NK-92 (cell line): Measurements from ENCODE around the gene HAVCR1.

ENCODE experiments used
- DNase-seq: peaks from one replicate; lab custom pipeline; 2025; ENCODE audit not compliant: unreplicated experiment; lab: John Stamatoyannopoulos, UW

HAVCR1 gene

GRCh38 chr5:157004893-157005551 is 53.9 kb downstream of the HAVCR1 start:
- DNase-seq, result no peak

- no peak for DNase-seq
Observed at GRCh38 chr5:156991714-156992113, 67.2 kb downstream of the HAVCR1 start.

GRCh38 chr5:156984064-156984463 is 74.9 kb downstream of the HAVCR1 start:
- DNase-seq, result no peak

GRCh38 chr5:156981481-156981880 is 77.4 kb downstream of the HAVCR1 start:
- DNase-seq, result no peak
